Esophagus squamous epithelium (tissue), 5 donors: ENCODE measurements around the gene REPIN1. TPM values are rescaled to one million over a fixed set of nuclear protein-coding genes. Genes with fewer than 3 reads are reported as not detected.
"Not testable (repeated sequence)": the region's sequence is repeated elsewhere in the genome, so short reads cannot be mapped to it uniquely, and the experiment has no call there.

Experiments
- DNase-seq: peaks from one replicate; lab custom pipeline; 2025; lab: John Stamatoyannopoulos, UW
- H3K27ac ChIP-seq, 4 donors: fragments of 200-600 bp; sonication (generic); one replicate each; pipeline ENCODE4 v1.5.1; 2016 to 2019; ENCODE audit warnings: mild to moderate bottlenecking in 1 of 4
- H3K27me3 ChIP-seq, 4 donors: fragments of 200-600 bp; sonication (generic); 1 replicate in 3 of 4; 2 replicates in 1 of 4; pipeline versions ENCODE4 v1.5.1 to v1.6.0; 2017 to 2021; ENCODE audit warnings: antibody characterized with exemption in 1 of 4
- H3K36me3 ChIP-seq, 3 donors: fragments of 200-600 bp; sonication (generic); one replicate each; pipeline ENCODE4 v1.5.1; 2016 to 2019
- H3K4me1 ChIP-seq, 3 donors: fragments of 200-600 bp; sonication (generic); one replicate each; pipeline ENCODE4 v1.5.1; 2017 to 2019
- H3K4me3 ChIP-seq, 4 donors: fragments of 200-600 bp; sonication (generic); 1 replicate in 3 of 4; 2 replicates in 1 of 4; pipeline ENCODE4 v1.5.1; 2016 to 2019; ENCODE audit warnings: mild to moderate bottlenecking in 2 of 4, moderate library complexity in 1 of 4
- H3K9me3 ChIP-seq, 3 donors: fragments of 200-600 bp; sonication (generic); one replicate each; pipeline ENCODE4 v1.5.1; 2016 to 2019
- POLR2A ChIP-seq, 4 donors: fragments of 450-650 bp; IDR thresholded peaks; one replicate each; pipeline ENCODE4 v1.6.1; 2017; ENCODE audit warnings: antibody characterized with exemption in 4 of 4, mild to moderate bottlenecking in 4 of 4, moderate library complexity in 3 of 4
- WGBS, 2 donors: methylation state at CpG; one replicate each; pipeline ENCODE4 v1.1.5; 2018; 5-methylcytosine and 5-hydroxymethylcytosine counted together
- intact Hi-C: fragments of 100-400 bp; cut with DNase I; formaldehyde crosslinking; loops from one replicate; pipeline ENCODE4 v1.15.0; 2022
- total RNA-seq, 4 donors: library from RNA; depleted of rRNA; stranded (reverse); fragments of >200 nt; gene quantifications; one replicate each; pipeline ENCODE4 v1.1.0, GENCODE V29; 2016
- TF ChIP-seq, protein P1 (sequence below), 6 experiments: fragments of 450-650 bp in 4 of 6; fragments of 200-600 bp in 2 of 6; sonication (generic) in 2 of 6; IDR thresholded peaks; one replicate each; pipeline ENCODE4 v1.5.1; 2016 to 2019; ENCODE audit warnings: antibody characterized with exemption in 6 of 6, mild to moderate bottlenecking in 4 of 6, moderate library complexity in 4 of 6
- donor health status: DM: yes; HTN: yes; CAD: no.

The REPIN1 gene
- total RNA-seq, 4 donors from 2014 or later: 42.8 to 75.7 (median 63.2) TPM

DNA sequence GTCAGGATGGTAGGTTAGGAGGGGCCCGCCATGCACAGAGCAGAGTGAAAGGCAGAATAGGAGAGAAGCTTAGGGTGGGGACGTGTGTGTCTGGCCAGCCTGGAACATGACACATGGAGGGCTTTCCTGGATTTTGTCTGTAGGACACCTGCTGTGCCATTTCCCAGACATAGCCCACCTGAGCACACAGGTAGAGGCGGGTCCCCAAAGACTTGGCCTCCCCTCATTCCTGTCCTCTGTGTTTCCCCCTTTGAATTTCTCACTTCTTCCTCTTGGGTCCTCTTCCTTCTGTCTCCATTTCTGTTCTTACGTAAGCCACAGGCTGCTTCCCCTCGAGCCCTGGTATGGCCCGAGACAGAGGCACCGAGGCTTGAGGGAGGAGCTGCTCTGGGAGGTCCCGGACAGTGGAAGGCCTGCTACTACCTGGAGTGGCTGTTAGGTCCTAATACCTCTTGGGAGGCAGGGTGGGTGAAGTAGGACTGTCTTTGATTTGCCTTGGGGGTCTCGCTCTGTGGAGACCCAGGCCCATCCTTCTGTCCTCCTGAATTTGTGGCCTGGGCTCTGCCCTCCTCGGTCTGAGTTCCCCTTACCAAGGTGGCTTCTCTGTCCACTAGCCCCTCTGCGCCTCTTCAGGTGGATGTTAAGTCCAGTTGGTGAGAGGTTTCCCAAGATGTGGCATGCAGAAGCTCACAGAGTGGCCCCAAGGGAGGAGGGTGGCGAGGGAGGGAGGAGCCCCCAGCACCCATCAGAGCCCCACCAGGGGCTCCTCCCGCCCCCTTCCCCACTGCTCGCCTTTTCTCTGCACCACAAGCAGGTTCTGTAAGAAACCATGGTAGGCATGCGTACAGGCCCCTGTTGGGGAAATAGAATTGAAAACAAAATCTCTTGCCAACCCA, 16.0 kb downstream of the REPIN1 start:
- Histone ChIP-seq H3K27me3 (no peaks in the 10 kb centered on the region), H3K27ac (peak overlapping the region in 1 of 4 donors; percentile 28), H3K36me3 (no peaks in the 10 kb centered on the region), H3K4me3 (no peak overlapping the region), H3K4me1 (peaks cover 7 to 52% (median 12%) of the 10 kb centered on the region in 3 donors), H3K9me3 (no peaks in the 10 kb centered on the region)
- 78 to 81% methylated on average over 8 to 14 of the region's 15 CpGs for WGBS, 2 donors
- TF ChIP-seq, protein P1, sequence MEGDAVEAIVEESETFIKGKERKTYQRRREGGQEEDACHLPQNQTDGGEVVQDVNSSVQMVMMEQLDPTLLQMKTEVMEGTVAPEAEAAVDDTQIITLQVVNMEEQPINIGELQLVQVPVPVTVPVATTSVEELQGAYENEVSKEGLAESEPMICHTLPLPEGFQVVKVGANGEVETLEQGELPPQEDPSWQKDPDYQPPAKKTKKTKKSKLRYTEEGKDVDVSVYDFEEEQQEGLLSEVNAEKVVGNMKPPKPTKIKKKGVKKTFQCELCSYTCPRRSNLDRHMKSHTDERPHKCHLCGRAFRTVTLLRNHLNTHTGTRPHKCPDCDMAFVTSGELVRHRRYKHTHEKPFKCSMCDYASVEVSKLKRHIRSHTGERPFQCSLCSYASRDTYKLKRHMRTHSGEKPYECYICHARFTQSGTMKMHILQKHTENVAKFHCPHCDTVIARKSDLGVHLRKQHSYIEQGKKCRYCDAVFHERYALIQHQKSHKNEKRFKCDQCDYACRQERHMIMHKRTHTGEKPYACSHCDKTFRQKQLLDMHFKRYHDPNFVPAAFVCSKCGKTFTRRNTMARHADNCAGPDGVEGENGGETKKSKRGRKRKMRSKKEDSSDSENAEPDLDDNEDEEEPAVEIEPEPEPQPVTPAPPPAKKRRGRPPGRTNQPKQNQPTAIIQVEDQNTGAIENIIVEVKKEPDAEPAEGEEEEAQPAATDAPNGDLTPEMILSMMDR (IDR thresholded peaks at IDR 0.05): no peak
- TF ChIP-seq POLR2A (IDR thresholded peaks at IDR 0.05): no peak
- intact Hi-C loops: no loop called here
- DNase-seq: no peak

DNA sequence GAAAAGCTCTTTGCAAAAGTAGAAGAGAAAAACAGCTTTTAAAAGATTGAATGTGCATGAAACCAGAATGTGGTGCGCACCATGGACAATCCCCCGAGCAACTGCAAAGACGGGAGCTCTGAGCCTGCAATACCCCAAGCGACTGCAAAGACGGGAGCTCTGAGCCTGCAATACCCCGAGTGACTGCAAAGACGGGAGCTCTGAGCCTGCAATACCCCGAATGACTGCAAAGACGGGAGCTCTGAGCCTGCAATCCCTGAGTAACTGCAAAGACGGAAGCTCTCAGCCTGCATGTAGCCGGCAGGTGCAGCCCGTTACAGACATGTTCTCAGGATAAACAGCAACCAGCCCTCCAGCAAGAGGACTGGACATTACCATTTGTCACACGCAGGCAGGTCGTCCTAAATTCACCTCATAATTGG, 16.7 kb downstream of the REPIN1 start:
- Histone ChIP-seq H3K9me3 (no peaks in the 10 kb centered on the region), H3K4me3 (no peak overlapping the region), H3K4me1 (peaks cover under 1 to 46% (median 6%) of the 10 kb centered on the region in 3 donors), H3K27ac (no peak overlapping the region), H3K36me3 (peaks cover 0 to 4% (median 0%) of the 10 kb centered on the region in 3 donors), H3K27me3 (no peaks in the 10 kb centered on the region)
- TF ChIP-seq POLR2A (IDR thresholded peaks at IDR 0.05): no peak
- TF ChIP-seq, protein P1 (IDR thresholded peaks at IDR 0.05): no peak
- DNase-seq: no peak
- WGBS, 2 donors: 85 to 86% methylated on average over 14 of the region's 14 CpGs
- intact Hi-C loops: no loop called here

DNA sequence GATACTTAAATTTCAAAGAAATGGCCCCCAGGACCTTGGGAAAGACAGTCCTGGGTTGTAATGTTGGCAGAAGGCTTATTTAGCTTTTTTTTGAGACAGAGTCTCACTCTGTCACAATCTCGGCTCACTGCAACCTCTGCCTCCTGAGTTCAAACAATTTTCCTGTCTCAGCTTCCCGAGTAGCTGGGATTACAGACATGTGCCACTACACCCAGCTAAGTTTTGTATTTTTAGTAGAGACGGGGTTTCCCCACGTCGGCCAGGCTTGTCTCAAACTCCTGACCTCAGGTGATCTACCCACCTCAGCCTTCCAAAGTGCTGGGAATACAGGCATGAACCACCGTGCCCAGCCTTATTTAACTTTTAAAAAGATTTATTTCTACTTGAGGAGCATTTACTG, 17.3 kb downstream of the REPIN1 start:
- H3K27me3 ChIP-seq, DNase-seq, H3K4me3 ChIP-seq, intact Hi-C loops, H3K27ac ChIP-seq, H3K9me3 ChIP-seq, H3K36me3 ChIP-seq: not testable (repeated sequence)
- H3K4me1 ChIP-seq: peaks cover 0 to 40% (median 1%) of the 10 kb centered on the region in 3 donors
- 71 to 79% methylated on average over 6 of the region's 6 CpGs for WGBS, 2 donors

DNA sequence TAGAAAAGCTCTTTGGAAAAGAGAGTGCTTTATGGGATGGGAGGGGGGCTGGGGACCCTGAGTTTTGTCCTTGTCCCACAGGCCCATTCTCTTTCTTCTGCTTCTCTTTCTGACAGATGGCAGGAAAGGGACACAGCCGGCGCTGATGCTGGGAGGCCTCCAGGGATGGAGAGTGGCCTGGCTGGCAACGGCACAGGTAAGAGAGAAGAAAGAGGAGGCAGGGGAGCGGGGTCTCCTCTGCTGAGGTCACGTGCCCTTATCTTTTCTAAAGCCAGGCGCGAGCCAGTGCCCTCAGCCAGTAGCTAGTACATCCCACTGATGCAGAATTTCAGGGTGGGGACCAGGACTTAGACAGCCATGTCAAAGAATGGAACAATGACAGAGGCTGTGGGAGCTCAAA, 19.7 kb downstream of the REPIN1 start:
- intact Hi-C loops: no loop called here
- no peaks in the 10 kb centered on the region for H3K9me3 ChIP-seq
- TF ChIP-seq, protein P1 (IDR thresholded peaks at IDR 0.05): no peak
- TF ChIP-seq POLR2A (IDR thresholded peaks at IDR 0.05): no peak
- WGBS, 2 donors: 87 to 89% methylated on average over 7 of the region's 7 CpGs
- H3K4me1 ChIP-seq: peaks cover 0 to 20% (median 0%) of the 10 kb centered on the region in 3 donors
- H3K36me3 ChIP-seq: peaks cover 0 to 7% (median 0%) of the 10 kb centered on the region in 3 donors
- H3K27me3 ChIP-seq: no peaks in the 10 kb centered on the region
- no peak overlapping the region for H3K4me3 ChIP-seq
- peak overlapping the region in 3 of 4 donors; percentile 22 to 37 (median 34) for H3K27ac ChIP-seq
- no peak for DNase-seq

DNA sequence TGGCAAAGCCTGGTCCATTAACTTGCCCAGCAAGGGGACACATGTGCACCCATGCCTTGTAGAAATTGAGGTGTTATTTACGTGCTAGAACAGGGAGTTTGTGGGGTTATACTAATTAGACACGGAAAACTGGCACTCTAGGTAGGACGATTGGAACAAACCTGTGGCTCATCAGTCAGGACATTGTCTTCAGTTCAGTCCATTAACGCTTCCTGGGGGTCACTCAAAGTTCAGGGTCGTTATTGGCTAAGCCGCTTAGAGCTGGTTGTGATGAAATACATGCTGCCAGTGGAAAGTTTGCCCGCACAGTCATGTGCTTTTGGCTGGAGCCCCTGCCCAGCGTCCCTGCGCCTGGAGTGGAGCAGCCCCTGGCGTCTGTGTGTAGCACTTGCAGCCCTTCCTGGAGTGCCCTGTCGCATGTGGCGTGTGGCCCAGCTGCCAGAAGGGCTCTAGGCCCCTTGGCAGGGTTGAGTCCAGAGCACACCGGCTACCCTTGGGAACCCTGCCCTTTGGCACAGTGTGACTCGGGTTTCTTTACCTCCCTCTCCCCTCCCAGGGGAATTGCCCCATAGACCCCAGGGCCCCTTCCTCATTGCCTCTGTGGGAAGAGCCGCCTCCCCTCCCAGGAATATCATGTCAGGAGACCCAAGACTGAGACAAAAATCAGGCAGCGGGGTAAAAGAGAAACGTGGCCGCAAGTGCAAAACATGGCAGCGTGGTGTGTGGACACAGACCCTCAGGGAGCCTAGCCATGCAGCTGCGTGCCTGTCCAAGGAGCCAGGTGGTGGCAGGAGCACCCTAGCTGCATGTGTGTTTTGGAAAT, 20.3 kb downstream of the REPIN1 start:
- Histone ChIP-seq H3K4me3 (no peak overlapping the region), H3K9me3 (no peaks in the 10 kb centered on the region), H3K27me3 (no peaks in the 10 kb centered on the region), H3K36me3 (peaks cover 0 to 7% (median 0%) of the 10 kb centered on the region in 3 donors), H3K4me1 (peaks cover 0 to 17% (median 0%) of the 10 kb centered on the region in 3 donors), H3K27ac (peak overlapping the region in 3 of 4 donors; percentile 22 to 37 (median 34))
- TF ChIP-seq, protein P1 (IDR thresholded peaks at IDR 0.05): peak in 5 of 6 experiments; percentile 49 to 55 (median 52)
- no peak for TF ChIP-seq POLR2A (IDR thresholded peaks at IDR 0.05)
- intact Hi-C loops: no loop called here
- 55 to 63% methylated on average over 6 to 10 of the region's 20 CpGs for whole genome bisulfite sequencing, 2 donors
- DNase-seq: no peak
